K562 (cell line): Measurements from ENCODE around the gene RBPJL. TPM values are rescaled to one million over a fixed set of nuclear protein-coding genes. Genes with fewer than 3 reads are reported as not detected.

Experiments used
- BHLHE40 ChIP-seq: IDR thresholded peaks from 2 replicates; pipeline ENCODE4 v1.6.1; 2011; ENCODE audit warnings: low read length, improper control_type of control experiment
- EP400 ChIP-seq: fragments of 450-650 bp; IDR thresholded peaks from 2 replicates; pipeline ENCODE4 v1.6.1; 2017; ENCODE audit warnings: antibody characterized with exemption, mild to moderate bottlenecking, moderate library complexity
- ETS2 ChIP-seq: IDR thresholded peaks from 2 replicates; pipeline ENCODE4 v1.6.1; 2016; ENCODE audit warnings: borderline replicate concordance, missing genetic modification characterization, mild to moderate bottlenecking, moderate library complexity, missing compliant biosample characterization; ENCODE audit not compliant: poor library complexity, severe bottlenecking
- MAFK ChIP-seq: IDR thresholded peaks from 2 replicates; pipeline ENCODE4 v1.6.1; 2011; ENCODE audit warnings: low read length, improper control_type of control experiment
- NR2C1 ChIP-seq, 2 experiments: fragments of 450-650 bp; IDR thresholded peaks; 2 replicates each; pipeline ENCODE4 v1.6.1; 2017; ENCODE audit warnings: mild to moderate bottlenecking in 2 of 2, antibody characterized with exemption in 1 of 2, inconsistent platforms in 1 of 2, missing compliant biosample characterization in 1 of 2, missing genetic modification characterization in 1 of 2
- RBM25 ChIP-seq: fragments of 200-400 bp; formaldehyde crosslinking; IDR thresholded peaks from 2 replicates; pipeline ENCODE4 v1.6.1; 2018; ENCODE audit warnings: low read length, low read depth, moderate library complexity; ENCODE audit not compliant: severe bottlenecking
- TBP ChIP-seq: optimal IDR thresholded peaks from 2 replicates; pipeline ENCODE3; 2011; ENCODE audit warnings: low read depth, low read length, improper control_type of control experiment
- ZFP30 ChIP-seq: fragments of 250-450 bp; sonication (Bioruptor Pico); IDR thresholded peaks from 2 replicates; pipeline ENCODE4 v1.8.0; 2022; ENCODE audit warnings: moderate library complexity, mild to moderate bottlenecking, inconsistent platforms, borderline replicate concordance
- ZNF253 ChIP-seq: fragments of 250-450 bp; sonication (Bioruptor Pico); conservative IDR thresholded peaks from 2 replicates; pipeline ENCODE4 v1.6.1; 2021; ENCODE audit warnings: mild to moderate bottlenecking
- ZNF282 ChIP-seq: sonication (generic); formaldehyde crosslinking; IDR thresholded peaks from 2 replicates; pipeline ENCODE4 v1.8.1; 2023; ENCODE audit warnings: missing genetic modification reagents
- ZNF766 ChIP-seq: fragments of 200-800 bp; sonication (Bioruptor generic); conservative IDR thresholded peaks from 2 replicates; pipeline ENCODE4 v1.6.1; 2016; ENCODE audit warnings: missing genetic modification characterization, missing compliant biosample characterization
- polyA plus RNA-seq, 8 experiments: library from polyadenylated mRNA; depleted of rRNA in 4 of 8; stranded (reverse) in 5 of 8; unstranded in 3 of 8; fragments of >200 nt; fragmentation: Nextera tagmentation in 2 of 8; fragmentation: Illumina TruSeq in 1 of 8; extraction: Ambion mirVana in 2 of 8; extraction: Trizol in 1 of 8; gene quantifications; 2 replicates each; pipeline versions ENCODE4 v1.2.1 to v1.2.3, GENCODE V29; 2011 to 2014; ENCODE audit warnings: inconsistent platforms in 1 of 8, missing spikeins in 1 of 8
- total RNA-seq, 7 experiments: library from RNA; depleted of rRNA in 6 of 7; stranded (reverse); fragments of >200 nt in 6 of 7; fragmentation: Illumina TruSeq in 2 of 7; extraction: Trizol in 2 of 7; gene quantifications; 2 replicates each; pipeline versions ENCODE4 v1.2.1 to v1.2.3, GENCODE V29; 2011 to 2021; ENCODE audit warnings: low replicate concordance in 1 of 7
- TF ChIP-seq, protein P1 (sequence below): fragments of 200-600 bp; sonication (generic); IDR thresholded peaks from one replicate; pipeline ENCODE4 v1.6.1; 2012; ENCODE audit warnings: mild to moderate bottlenecking, low read depth, low read length, inconsistent platforms
- TF ChIP-seq, protein P2 (sequence below): IDR thresholded peaks from 3 replicates; pipeline ENCODE4 v1.6.1; 2011; ENCODE audit warnings: borderline replicate concordance, mild to moderate bottlenecking; ENCODE audit not compliant: insufficient read length, insufficient read depth

The RBPJL gene
- total and polyA plus RNA-seq, 9 of the 15 experiments (the other 6 are each of a cell fraction or from before 2014, with no cell fraction given) = not detected

DNA sequence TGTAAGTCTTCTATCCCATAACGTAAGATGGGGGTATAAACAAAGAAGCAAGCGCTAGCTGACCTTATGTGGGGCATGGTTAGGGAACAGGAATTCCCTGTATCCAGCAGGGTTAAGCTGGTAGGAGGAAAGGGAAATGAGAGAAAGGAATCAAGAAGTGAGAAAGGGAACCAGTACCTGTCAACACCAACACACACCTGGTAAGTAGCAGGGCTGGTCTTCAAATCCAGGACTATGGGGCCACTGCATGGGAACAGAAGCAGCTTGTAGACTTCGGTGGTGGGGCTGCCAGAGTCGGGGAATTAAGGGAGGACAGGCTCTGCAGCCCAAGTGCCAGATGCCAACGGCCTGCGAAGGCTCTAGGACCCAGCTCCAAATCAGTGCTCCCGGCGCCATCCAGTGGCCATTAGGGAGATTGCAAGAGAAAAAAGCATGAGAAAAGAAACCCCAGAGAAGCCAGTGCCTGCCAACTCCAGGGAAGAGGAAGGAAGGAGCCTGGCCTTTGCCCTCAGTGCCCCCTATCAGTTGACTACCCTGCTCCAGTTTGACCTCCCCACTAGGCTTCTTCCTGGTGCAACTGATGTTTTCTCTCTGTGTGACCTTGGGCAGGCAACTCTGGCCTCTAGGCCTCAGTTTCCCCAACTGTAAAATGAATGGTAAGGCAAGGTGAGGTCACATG, 15.8 kb upstream of the RBPJL start (continued):
- TF ChIP-seq ZNF766 (0 out of 2 replicates have a peak, but pooled peaks have one; percentile 52), ZNF253 (no peak), EP400 (no peak), BHLHE40 (no peak), ZNF282 (CRISPR knock-in tag) (no peak), NR2C1 (IDR thresholded peaks at IDR 0.05) (no peak), NR2C1 (tag; IDR thresholded peaks at IDR 0.05) (0 out of 2 replicates have a peak, but pooled peaks have one; percentile 23), MAFK (no peak), TBP (no peak), ETS2 (tag) (no peak), RBM25 (no peak), ZFP30 (CRISPR knock-in tag) (no peak)
- TF ChIP-seq, protein P1, sequence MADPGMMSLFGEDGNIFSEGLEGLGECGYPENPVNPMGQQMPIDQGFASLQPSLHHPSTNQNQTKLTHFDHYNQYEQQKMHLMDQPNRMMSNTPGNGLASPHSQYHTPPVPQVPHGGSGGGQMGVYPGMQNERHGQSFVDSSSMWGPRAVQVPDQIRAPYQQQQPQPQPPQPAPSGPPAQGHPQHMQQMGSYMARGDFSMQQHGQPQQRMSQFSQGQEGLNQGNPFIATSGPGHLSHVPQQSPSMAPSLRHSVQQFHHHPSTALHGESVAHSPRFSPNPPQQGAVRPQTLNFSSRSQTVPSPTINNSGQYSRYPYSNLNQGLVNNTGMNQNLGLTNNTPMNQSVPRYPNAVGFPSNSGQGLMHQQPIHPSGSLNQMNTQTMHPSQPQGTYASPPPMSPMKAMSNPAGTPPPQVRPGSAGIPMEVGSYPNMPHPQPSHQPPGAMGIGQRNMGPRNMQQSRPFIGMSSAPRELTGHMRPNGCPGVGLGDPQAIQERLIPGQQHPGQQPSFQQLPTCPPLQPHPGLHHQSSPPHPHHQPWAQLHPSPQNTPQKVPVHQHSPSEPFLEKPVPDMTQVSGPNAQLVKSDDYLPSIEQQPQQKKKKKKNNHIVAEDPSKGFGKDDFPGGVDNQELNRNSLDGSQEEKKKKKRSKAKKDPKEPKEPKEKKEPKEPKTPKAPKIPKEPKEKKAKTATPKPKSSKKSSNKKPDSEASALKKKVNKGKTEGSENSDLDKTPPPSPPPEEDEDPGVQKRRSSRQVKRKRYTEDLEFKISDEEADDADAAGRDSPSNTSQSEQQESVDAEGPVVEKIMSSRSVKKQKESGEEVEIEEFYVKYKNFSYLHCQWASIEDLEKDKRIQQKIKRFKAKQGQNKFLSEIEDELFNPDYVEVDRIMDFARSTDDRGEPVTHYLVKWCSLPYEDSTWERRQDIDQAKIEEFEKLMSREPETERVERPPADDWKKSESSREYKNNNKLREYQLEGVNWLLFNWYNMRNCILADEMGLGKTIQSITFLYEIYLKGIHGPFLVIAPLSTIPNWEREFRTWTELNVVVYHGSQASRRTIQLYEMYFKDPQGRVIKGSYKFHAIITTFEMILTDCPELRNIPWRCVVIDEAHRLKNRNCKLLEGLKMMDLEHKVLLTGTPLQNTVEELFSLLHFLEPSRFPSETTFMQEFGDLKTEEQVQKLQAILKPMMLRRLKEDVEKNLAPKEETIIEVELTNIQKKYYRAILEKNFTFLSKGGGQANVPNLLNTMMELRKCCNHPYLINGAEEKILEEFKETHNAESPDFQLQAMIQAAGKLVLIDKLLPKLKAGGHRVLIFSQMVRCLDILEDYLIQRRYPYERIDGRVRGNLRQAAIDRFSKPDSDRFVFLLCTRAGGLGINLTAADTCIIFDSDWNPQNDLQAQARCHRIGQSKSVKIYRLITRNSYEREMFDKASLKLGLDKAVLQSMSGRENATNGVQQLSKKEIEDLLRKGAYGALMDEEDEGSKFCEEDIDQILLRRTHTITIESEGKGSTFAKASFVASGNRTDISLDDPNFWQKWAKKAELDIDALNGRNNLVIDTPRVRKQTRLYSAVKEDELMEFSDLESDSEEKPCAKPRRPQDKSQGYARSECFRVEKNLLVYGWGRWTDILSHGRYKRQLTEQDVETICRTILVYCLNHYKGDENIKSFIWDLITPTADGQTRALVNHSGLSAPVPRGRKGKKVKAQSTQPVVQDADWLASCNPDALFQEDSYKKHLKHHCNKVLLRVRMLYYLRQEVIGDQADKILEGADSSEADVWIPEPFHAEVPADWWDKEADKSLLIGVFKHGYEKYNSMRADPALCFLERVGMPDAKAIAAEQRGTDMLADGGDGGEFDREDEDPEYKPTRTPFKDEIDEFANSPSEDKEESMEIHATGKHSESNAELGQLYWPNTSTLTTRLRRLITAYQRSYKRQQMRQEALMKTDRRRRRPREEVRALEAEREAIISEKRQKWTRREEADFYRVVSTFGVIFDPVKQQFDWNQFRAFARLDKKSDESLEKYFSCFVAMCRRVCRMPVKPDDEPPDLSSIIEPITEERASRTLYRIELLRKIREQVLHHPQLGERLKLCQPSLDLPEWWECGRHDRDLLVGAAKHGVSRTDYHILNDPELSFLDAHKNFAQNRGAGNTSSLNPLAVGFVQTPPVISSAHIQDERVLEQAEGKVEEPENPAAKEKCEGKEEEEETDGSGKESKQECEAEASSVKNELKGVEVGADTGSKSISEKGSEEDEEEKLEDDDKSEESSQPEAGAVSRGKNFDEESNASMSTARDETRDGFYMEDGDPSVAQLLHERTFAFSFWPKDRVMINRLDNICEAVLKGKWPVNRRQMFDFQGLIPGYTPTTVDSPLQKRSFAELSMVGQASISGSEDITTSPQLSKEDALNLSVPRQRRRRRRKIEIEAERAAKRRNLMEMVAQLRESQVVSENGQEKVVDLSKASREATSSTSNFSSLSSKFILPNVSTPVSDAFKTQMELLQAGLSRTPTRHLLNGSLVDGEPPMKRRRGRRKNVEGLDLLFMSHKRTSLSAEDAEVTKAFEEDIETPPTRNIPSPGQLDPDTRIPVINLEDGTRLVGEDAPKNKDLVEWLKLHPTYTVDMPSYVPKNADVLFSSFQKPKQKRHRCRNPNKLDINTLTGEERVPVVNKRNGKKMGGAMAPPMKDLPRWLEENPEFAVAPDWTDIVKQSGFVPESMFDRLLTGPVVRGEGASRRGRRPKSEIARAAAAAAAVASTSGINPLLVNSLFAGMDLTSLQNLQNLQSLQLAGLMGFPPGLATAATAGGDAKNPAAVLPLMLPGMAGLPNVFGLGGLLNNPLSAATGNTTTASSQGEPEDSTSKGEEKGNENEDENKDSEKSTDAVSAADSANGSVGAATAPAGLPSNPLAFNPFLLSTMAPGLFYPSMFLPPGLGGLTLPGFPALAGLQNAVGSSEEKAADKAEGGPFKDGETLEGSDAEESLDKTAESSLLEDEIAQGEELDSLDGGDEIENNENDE = no peak
- TF ChIP-seq, protein P2, sequence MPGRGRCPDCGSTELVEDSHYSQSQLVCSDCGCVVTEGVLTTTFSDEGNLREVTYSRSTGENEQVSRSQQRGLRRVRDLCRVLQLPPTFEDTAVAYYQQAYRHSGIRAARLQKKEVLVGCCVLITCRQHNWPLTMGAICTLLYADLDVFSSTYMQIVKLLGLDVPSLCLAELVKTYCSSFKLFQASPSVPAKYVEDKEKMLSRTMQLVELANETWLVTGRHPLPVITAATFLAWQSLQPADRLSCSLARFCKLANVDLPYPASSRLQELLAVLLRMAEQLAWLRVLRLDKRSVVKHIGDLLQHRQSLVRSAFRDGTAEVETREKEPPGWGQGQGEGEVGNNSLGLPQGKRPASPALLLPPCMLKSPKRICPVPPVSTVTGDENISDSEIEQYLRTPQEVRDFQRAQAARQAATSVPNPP = no peak
